Fibroblast of lung (primary cell): ENCODE results near the gene TRERF1.

ENCODE experiments used
- EZH2 ChIP-seq: IDR thresholded peaks from 2 replicates; pipeline ENCODE4 v1.5.1; 2012; ENCODE audit warnings: low read length, control low read depth, mild to moderate bottlenecking; ENCODE audit errors: missing control alignments
- TF ChIP-seq, protein P1 (sequence below), 2 donors: IDR thresholded peaks in 1 of 2; conservative IDR thresholded peaks in 1 of 2; 1 replicate in 1 of 2; 2 replicates in 1 of 2; pipeline ENCODE4 v1.5.1; 2011 to 2012; ENCODE audit warnings: low read length in 2 of 2, control low read depth in 1 of 2, inconsistent platforms in 1 of 2, low read depth in 1 of 2, mild to moderate bottlenecking in 1 of 2

GRCh38 chr6:42336431-42336830, 115.3 kb downstream of the TRERF1 start:
- TF ChIP-seq, protein P1, sequence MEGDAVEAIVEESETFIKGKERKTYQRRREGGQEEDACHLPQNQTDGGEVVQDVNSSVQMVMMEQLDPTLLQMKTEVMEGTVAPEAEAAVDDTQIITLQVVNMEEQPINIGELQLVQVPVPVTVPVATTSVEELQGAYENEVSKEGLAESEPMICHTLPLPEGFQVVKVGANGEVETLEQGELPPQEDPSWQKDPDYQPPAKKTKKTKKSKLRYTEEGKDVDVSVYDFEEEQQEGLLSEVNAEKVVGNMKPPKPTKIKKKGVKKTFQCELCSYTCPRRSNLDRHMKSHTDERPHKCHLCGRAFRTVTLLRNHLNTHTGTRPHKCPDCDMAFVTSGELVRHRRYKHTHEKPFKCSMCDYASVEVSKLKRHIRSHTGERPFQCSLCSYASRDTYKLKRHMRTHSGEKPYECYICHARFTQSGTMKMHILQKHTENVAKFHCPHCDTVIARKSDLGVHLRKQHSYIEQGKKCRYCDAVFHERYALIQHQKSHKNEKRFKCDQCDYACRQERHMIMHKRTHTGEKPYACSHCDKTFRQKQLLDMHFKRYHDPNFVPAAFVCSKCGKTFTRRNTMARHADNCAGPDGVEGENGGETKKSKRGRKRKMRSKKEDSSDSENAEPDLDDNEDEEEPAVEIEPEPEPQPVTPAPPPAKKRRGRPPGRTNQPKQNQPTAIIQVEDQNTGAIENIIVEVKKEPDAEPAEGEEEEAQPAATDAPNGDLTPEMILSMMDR (conservative IDR thresholded peaks at IDR 0.05 in 1 of 2, IDR thresholded peaks at IDR 0.05 in 1 of 2; ENCODE audit: low read depth in 1 of 2, low read length in 2 of 2) = no peak
- no peak for TF ChIP-seq EZH2
